Muscle of arm (tissue), 14 donors: Measurements from ENCODE around the gene F8. TPM values are rescaled to one million over a fixed set of nuclear protein-coding genes. Genes with fewer than 3 reads are reported as not detected.

Source experiments
- DNase-seq: peaks from one replicate; pipeline ENCODE4 v3.0.0-alpha.2; 2013
- long read RNA-seq, 11 donors: transcript quantifications; one replicate each; lab custom pipeline, GENCODE V29; 2026
- polyA plus RNA-seq, 12 donors: library from polyadenylated mRNA; unstranded; fragments of 120-200 nt; gene quantifications; one replicate each; pipeline ENCODE4 v1.2.1, GENCODE V29; 2013; ENCODE audit not compliant: insufficient read length in 12 of 12

Gene F8
- polyA plus RNA-seq: 1 to 10 TPM in 11 of 12 donors, not detected in 1; 1.8 to 8.4 (median 5.4) TPM
- long read RNA-seq, donor 1, partial matches to known transcripts: 42 of 114 reads
- long read RNA-seq, donor 1, other reads (novel, unspliced or antisense): 72 of 114 reads
- long read RNA-seq, donor 2, partial matches to known transcripts: 0 of 2 reads
- long read RNA-seq, donor 2, other reads (novel, unspliced or antisense): 0 of 2 reads
- long read RNA-seq, donor 3: 0 reads
- long read RNA-seq, donor 4: 0 reads
- long read RNA-seq, donor 5: 0 reads
- long read RNA-seq, donor 6, partial matches to known transcripts: 0 of 1 reads
- long read RNA-seq, donor 6, other reads (novel, unspliced or antisense): 0 of 1 reads
- long read RNA-seq, donor 7, partial matches to known transcripts: 57 of 97 reads
- long read RNA-seq, donor 7, other reads (novel, unspliced or antisense): 40 of 97 reads
- long read RNA-seq, donor 8, partial matches to known transcripts: 0 of 1 reads
- long read RNA-seq, donor 8, other reads (novel, unspliced or antisense): 0 of 1 reads
- long read RNA-seq, donor 9: 0 reads
- long read RNA-seq, donor 10: 0 reads
- long read RNA-seq, donor 11, partial matches to known transcripts: 0 of 2 reads
- long read RNA-seq, donor 11, other reads (novel, unspliced or antisense): 0 of 2 reads

DNA sequence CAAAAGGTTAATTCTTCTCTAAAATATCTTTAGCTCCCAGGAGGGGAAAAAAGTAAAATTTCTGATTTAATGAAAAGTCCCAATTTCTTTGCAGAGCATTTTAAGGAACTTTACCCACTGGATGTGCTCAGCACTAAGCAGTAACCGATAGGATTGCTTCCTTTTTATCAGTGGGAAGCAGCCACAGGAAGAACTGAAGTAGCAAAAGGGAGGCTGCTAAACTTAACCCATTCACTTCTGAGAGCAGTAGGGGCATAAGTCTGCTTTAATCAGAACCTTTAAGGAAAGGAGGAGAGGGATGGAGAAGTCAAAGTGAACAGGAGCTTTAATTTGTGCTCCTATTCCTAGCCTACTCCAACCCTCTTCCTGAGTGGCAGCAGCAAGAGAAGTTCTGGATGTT is at the start of gene F8:
Gene F8 (minus strand): TSS at position 139 of the 400 bp plus-strand sequence. CDS start 171 bp downstream, outside the sequence.
- DNase-seq: no peak

DNA sequence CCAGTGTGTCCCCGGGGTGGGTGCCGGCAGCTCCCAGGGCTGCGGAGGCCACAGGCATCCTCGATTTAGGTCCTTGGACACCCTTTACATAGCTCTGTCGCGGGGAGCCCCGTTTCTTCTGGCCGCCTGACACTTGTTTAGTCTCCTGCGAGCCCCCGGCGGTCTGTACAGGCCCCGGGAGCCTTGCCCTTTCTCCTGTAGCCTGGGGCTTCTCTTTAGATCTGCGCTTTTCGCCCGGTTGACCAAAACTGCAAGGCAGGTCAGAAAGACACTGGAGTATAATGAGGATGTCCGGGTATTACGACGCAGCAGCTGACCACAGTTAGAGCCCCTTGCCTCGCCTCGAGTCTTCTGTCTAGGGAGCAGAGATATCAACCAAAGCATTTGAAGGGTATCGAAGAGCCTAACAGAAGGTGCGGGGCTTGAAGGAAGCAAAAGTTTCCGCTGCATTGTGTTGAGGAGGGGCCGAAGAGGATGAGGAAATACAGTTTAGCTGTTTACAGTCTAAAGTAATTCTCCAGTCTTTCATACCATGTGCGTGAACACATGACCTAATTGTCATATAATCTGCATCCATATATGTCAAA is 49.3 kb upstream of the F8 start:
- DNase-seq: peak; percentile 19

DNA sequence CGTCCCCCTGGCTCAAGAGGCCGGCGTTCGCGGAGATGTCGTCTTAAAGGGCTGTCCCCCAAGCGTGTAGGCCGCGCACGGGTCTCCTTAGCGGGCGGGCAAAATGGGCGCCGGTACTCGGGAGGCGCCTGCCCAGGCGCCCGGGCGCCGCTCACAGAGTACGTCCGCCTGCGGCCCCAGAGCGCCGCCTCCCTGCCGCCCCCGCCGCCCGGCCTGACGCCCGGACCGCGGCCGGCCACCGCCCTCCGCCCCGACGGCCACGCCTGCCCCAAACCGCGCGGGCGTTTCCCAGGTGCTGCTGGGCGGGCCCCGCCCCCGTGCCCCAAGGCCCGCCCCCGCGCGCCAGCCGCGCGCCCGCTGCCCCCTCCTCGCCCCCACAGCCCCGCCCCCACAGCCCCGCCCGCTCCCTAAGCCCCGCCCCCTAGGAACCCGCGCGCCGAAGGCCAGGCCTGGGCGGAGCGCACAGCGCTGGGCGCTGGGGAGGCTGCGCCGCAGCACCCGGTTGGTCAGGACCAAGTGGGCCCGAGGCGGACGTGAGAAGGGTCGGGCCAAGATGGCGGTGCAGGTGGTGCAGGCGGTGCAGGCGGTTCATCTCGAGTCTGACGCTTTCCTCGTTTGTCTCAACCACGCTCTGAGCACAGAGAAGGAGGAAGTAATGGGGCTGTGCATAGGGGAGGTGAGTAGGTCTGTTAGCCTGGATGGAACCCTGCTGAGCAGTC is 48.6 kb upstream of the F8 start, which contains the start of the genes BRCC3, CMC4 and MTCP1:
Gene BRCC3 (plus strand): TSS at position 534 of the 719 bp plus-strand sequence. CDS start 20 bp downstream, at position 554.
Gene CMC4 (minus strand): TSS at position 162 of the 719 bp plus-strand sequence. CDS start 7,113 bp downstream, outside the sequence.
Gene MTCP1 (minus strand): TSS at position 162 of the 719 bp plus-strand sequence. CDS start 5,126 bp downstream, outside the sequence.
- peak; percentile 69 for DNase-seq

DNA sequence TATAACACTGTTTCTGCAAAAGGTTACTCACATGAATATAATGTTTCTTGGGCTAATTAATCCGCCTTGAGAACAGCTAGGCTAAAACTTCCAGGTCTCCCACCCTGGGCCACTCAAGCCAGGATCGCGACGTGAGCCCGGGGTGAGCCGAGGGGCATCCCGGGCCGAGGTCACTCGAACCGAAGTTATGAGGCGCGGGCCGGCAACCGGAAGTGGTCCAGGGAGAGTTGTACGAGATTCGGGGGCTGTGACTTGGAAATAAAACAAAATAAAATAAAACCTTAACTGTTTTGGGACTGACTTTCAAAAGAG is 48.1 kb upstream of the F8 start:
- DNase-seq: peak; percentile 24

DNA sequence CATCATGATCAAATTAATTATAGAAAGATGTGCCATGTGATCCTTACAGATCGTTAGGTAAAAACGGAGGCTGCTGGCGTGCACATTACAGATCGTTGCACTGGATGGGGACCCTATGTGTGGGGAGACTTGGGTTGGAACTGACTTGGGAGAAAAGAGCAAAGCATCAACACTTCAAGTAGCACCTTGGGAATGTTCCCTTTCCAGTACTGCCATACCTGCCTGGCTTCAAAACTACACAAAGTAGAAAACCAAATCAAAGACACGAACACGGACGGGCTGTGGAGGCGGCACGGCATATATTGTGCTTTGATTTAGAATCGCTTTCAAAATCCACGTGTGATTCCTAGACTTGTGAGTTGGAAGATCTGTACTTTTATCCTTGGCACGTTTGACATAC is 47.5 kb upstream of the F8 start:
- DNase-seq: no peak

DNA sequence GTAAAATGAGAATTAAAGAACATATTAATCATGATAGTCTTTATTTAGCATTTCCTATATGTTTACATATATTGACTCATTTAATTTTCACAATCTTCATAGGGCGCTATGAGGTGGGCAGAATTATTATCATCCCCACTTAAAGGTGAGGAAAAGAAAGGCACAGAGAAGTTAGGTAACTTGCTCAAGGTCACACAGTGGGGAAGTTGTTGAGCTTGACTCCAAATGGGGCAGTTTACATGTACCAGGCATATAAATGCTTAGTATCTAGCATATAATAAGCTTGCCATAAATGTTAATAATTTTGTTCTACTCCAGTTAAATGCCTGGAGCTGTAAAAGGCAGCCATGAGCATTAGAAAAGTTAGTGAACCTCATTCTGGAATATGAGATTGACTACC is 46.9 kb upstream of the F8 start:
- no peak for DNase-seq

DNA sequence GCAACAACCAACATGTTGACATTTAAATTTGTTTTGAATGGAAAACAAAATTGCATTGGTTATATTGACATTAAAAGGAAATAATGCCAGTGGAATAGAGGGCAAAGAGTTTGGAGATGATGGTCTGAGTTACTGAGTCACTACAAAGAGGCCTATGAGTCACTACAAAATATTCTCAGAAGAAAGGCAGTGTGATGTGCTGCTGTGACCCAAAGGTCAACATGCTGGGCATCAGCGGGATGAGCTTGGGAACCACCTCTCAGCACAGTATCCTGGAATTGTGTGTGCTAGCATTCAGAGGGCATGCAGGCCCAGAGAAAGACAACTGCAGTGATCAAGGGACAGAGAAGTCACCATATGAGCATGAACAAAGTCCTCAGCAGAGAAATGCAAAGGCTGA is 45.6 kb upstream of the F8 start:
- DNase-seq: no peak

DNA sequence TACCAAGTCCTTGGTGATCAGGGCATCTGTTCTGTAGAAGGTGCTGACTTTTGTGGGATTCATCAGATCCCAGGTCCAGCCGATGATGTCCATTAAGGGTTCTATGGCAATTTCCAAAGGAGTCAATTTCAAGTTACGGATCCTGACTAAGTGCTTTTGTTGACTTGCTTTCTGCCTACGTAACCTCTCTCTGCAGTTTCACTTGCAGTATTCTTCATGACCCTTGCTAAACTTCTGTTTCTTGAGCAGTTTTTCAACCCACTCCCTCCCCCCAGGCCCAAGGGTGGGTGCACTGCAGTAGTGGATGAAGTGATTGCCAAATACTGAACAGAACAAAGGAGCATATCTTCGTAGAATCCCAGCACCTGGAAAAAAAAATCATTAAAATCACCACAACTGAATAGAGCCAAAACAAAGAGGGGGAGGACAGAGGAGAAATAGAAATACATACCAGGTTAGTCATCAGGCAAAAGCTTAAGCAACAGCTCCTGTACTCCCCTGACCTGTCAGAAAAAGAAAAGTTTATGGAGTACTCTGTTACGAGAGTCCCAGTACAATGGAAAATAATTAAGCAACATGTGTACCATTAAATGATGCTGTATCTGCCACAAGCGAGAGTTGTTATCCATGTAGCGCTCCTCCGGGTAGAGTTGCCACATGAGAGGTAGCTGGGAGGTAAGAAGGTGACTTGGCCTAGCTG is 42.7 kb upstream of the F8 start:
- no peak for DNase-seq

DNA sequence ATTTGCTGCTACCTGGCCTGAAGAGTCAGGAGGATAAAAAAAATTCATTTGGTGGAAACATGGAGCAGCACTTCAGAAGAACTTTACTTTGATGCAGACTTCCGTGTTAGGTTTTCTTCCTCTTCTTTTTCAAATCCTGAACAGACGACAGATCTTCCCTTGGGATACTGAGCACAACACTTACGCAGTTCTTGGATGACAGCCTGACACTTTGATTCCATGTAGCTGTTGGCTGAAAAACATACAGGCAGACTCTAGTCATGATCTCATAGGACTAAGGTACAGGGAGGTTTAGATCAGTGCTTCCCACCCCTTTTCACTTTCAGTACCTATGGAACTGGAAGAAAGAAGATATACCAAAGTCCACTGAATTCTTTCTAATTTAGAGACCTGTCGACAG is 39.2 kb upstream of the F8 start:
- DNase-seq: no peak

DNA sequence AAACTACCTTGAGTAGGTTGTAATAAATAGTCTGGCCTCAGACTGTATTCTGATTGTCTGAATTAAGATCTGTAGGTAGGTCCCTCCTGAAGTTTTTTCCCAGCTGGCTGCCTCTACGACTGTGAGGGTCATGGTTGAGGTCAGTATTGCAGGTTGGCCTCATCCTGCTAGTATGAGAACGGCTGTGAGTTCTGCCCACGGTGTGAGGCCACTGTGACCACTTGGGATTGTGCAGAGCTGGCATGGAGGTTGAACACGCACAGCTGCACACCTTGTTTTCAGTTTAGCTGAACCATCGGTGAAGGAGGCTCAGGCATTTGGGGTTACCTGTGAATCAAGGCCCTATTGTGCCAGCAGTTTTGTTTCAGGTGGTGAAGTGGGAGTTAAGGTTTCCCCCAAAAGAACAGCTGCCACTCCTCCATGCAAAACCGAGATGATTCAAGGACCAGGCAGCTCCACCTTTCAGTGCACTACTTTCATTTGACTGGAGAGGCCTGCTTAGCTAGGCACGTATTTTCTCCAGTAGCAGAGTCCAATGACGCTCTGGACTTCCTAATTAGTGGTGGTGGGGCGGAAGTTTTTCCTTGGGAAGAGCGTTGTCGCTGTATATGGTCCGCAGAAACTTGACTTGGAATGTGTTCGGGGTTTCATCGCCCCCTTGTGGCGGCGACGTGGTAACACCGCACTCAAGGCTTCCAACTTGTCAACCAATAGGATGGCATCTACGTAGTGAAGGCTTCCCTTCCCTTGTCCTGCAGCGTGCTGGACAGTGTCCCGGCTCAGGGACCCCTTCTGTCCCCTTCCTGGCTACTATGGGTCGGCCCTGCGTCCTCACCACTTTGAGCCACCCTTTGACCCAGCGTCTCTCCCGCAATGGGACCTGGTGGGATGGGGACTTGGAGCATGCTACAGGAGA is 34.6 kb upstream of the F8 start:
- peak; percentile 70 for DNase-seq

DNA sequence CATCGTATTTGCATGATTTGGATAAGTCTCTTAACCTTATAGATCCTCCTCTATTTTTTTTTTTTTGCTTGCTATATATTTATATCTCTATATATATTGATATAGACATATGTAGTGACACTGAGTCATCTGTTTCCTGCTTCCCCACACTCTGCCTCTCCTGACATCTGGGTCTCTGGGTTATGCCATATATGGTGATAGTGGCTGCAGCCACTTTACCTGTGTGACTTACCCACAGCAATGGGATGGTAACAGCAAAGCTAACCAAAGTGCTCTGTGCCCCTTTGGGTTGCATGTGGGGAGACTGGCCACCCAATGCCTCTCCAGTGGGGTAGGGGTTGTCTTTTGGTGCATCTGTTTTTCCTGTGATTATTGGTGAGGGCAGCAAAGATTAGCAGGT is 33.9 kb upstream of the F8 start:
- no peak for DNase-seq

DNA sequence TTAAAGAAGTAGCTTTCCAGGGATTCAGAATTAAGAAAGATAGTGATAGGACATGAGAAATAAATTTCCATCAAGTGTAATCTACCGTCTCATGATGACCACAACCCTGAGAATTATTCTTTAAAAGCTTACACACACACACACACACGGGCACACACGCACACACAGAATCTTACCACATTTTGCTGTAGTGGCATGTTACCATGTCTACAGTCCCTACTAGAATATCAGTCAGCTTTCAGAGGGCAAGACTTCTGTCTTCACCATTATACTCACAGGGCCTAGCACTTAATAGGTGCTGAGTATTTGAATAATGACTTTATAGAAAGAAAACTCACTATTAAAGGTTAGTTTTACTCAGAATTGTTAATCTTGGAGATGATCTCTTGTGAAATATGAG is 33.0 kb upstream of the F8 start:
- DNase-seq: no peak

DNA sequence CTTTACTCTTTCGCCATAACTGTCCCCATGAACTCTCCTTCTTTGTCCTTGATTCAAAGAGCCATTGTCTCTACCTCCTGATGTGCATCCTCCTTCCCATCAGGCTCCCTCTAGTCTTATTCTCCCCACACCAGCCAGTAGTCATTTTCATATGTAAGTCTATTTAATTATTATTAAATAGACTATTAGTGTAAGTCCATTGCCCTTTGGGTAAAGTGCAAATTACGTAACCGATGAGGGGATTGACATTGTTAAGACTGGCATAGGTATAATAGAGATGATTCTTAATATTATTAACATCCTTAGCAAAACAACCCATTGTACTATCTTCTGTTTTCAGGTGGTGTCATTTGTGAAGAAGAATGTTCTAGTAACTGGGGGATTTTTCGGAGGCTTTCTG is 31.7 kb upstream of the F8 start:
- DNase-seq: no peak

DNA sequence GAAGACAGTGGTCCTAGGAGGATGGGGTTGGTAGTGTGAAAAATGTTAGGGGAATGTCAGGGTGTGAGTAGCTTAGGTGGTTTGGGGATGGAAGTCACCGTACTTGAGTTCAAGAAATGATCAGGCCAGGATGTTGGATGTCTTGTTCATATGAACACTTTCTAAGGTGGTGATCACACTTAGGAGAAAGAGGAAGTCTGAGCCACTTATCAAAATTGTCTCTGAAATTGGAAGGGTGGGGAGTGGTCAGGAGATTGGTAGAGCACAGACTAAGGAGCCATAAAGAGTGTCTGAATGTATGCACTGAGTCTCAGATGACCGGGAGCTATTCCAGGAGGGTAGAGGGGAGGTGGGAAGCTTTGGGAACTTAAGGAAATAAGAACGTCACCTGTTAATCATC is 31.1 kb upstream of the F8 start:
- DNase-seq: no peak

DNA sequence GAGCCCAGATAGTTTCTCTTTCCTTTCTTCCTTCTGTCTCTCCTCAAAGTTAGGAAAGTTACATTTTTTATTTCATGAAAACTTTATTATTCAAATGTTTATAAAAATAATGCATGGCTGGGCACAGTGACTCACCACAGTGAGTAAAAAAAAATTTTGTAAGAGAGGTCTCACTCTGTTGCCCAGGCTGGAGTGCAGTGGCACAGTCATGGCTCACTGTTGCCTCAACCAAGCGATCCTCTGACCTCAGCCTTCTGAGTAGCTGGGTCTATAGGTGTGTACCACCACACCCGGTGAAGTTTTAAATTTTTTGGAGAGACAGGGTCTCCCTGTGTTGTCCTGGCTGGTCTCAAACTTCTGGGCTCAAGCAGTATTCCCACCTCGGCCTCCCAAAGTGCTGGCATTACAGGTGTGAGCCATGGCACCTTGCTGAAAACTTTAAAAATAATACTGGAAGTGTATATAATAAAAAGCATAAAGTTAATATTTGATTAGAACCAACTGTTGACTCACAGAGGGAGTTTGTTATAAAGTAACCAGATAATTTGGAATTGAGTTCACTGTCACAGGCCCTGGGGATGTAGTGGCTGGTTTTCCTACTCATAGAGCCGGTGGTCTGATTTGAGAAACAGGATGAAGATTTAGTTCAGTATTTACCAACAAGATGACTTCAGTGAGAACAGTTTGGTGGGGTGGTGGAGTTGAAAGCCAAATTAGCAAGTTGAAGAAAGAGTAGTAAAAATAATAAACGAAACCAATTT is 30.4 kb upstream of the F8 start:
- no peak for DNase-seq

DNA sequence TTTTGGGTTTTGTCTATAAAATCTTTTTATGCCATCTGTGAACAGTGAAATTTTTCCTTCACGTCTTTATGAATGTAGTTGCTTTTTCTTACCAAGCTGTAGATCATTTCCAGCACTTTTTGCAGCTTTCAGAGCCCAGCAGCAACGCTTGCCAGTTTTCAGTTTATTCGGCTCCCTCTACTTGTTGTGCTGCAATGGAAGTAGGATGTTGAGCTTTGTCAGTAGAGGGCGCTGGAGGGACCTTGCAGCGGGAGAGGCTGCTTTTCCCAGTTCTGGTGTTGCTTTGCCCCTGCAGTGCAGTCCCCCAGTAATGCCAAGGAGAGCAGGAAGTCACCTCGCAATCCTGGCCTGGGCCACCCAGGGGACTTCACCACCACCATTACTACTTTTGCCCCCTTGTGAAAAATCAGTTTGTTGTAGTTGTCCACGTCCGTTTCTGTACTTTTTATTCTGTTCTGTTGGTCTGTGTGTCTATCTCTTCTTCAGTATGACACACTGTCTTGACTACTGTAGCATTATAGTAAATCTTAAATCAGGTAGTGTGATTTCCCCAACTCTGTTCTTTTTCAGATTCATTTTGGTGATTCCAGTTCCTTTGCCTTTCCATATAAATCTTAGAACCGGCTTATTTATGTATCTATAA is 26.6 kb upstream of the F8 start:
- peak; percentile 15 for DNase-seq

DNA sequence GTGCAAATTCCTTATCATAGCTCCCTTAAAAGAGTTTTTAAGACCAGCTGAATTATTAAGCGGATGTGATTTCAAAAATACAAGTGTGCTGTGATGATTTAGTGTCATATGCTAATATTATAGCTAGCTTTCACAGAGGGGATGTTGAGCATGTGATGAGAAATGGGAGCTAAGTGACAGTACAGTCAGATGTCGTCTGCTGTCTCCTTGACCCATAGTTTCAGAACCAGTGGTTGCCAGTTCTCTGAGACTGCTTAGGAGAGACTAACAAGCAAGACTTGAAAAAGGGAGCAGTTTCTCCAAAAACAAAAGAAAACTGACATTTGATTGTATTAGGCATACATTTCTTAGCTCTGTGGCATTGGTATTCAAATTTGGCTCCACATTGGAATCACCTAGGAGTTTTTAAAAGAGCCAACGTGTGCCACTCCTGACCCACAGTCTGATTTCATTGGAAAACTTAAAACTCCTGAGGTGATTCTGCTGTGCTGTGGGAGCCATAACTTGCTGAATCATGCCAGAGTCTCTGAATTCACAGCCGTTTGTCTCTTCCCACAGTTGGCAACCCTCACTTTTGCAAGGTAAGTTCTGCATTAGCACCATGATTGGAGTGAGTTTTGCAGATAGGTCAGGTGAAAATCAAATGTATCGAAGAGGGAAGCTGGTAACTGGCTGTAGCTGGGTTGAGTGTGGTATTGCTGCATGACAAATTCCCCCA is 24.4 kb upstream of the F8 start:
- DNase-seq: no peak

DNA sequence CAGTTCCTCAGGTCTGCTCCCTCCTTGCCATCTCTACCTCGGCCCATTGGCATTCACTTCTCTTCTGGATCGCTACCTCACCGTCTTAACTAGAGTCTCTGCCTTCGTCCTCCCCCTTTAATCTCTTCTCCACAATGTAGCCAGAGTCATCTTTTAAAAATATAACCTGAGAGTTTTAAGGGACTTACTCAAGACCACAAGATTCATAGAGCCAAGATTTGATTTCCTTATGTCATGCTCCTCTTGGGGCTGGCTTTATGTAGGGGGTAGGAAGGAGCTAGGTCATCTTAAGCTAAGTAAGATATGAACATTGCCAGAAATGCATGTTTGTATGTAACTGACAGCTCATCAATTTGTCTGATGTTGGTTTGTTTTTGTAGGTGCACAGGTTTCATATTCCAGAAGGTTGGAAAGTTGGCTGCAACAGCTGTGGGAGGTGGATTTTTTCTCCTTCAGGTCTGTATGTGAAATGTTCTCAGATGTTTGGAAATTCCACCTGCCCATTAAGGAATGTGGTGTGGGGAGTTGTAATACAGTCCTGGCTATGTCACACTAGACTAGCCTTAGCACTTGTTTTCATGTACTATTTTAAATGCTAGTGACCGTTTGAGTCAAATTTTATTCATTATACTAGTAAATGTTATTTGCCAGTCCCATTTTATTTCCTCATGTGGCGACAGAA is 23.7 kb upstream of the F8 start:
- DNase-seq: no peak
